CD4-positive, alpha-beta T cell treated with Interleukin-17A for 4 hours (primary cell): ENCODE measurements around the gene ZNF239.
"Not testable (repeated sequence)": the region's sequence is repeated elsewhere in the genome, so short reads cannot be mapped to it uniquely, and the experiment has no call there.

Experiments
- DNase-seq: peaks from one replicate; pipeline ENCODE4 v3.0.0-alpha.2; 2020; ENCODE audit warnings: mixed read lengths

The ZNF239 gene

DNA sequence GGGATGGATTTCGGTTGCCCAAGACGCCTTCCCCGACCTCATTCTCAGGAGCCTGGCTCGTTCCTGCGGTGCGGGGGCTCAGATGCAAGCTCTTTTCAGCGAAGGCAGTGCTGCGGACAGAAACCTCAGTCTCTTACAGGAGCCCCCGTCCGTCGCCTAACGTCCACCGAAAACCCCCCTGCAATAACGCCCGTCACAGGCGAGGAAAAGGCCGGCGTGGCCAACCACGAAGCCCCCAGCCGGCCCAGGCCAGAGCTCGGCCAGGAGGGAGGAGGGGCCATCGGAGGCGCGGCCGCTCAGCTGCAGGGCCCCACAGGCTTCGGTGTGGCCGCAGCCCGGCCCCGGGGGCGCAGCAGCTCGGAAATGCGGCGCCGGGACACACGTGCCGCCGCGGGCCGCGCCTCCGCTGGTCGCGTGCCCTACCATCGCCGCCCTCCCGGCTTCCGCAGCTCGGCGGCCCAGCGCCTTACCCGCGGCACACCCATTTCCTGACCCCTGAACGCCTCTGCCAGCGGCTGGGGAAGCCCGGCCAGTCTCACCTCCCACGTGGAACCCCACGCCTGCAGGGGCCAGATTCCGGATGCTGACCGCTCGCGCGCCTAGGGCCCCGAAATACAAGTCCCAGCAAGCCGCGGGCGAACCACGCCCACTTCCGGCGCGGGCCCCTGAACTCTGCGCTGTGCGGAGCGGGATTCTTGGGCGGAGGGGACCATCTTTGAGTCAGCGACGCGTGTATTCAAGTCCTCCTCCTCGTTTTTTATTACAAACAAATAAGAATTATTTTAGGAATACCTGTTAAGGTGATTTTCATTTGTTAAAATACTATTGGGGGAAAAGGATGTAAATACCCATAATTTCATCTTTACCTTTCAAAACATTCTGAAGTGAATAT, at the start of gene ZNF239:
Gene ZNF239, minus strand, starts transcription at position 616 of the 892 bp plus-strand sequence. CDS start 16,537 bp downstream, outside the sequence.
- peak; percentile 88 for DNase-seq

DNA sequence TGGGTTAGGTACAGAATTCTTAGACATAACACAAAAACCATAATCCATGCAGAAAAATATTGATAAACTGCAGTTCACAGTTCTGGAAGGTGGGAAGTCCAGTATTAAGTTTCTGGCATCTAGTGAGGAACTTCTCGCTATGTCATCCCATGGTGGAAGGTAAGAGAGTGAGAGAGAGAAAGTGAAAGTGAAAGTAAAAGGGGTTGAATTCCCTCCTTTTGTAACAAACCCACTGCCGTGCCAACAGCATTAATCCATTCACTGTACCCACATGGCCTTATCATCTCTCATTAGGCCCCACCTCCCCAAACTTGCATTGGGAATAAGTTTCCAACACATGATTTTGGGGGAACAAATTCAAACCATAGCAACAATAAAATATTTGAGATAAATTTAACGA, 48.9 kb upstream of the ZNF239 start:
- peak; percentile 14 for DNase-seq

DNA sequence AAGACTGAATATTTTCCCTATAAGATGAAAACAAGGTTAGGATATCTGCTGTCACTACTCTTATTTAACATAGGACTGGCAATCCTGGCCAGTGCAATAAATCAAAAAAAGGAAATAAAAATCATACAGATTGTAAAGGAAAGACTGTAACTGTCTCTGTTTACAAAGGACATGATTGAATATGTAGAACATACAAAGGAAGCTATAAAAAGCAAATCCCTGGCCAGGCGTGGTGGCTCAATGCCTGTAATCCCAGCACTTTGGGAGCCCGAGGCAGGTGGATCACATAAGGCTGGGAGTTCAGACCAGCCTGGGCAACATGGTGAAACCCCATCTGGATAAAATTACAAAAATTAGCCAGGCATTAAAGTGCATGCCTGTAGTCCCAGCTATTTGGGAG, 47.6 kb upstream of the ZNF239 start:
- DNase-seq, result no peak

DNA sequence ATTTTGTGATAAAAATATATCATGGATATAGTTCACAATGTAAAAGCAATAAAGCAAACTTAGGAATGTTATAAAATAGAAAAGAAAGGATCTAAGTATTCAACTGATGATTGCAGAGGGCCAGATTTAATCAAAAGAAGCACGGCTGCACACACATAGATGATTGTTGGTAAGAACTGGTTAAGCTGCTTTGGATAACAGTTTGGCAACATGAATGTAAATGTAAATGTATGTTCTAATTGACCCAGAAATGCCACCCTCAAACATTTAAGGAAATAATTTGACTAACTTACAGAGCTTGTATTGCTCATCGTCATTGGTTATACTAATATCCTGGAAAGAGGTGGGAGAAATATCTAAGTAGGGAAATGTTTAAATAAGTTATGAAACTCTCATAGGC, 45.0 kb upstream of the ZNF239 start:
- DNase-seq, result no peak

DNA sequence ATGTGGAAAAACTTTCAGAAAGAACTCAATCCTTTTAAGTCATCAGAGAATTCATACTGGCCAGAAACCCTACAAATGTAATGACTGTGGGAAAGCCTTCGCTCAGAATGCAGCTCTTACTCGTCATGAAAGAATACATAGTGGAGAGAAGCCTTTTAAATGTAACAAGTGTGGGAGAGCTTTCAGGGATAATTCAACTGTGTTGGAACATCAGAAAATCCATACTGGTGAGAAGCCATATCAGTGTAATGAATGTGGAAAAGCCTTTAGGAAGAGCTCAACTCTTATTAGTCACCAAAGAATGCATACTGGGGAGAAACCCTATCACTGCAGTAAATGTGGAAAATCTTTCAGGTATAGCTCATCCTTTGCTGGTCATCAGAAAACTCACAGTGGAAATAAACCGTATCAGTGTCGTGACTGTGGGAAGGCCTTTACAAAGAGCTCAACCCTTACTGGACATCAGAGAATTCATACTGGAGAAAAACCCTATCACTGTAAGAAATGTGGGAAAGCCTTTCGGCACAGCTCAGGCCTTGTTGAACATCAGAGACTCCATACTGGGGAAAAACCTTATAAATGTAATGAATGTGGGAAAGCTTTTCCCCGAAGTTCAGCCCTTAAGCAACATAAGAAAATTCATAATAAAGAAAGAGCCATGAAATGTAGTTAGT, 42.4 kb upstream of the ZNF239 start:
- no peak for DNase-seq

DNA sequence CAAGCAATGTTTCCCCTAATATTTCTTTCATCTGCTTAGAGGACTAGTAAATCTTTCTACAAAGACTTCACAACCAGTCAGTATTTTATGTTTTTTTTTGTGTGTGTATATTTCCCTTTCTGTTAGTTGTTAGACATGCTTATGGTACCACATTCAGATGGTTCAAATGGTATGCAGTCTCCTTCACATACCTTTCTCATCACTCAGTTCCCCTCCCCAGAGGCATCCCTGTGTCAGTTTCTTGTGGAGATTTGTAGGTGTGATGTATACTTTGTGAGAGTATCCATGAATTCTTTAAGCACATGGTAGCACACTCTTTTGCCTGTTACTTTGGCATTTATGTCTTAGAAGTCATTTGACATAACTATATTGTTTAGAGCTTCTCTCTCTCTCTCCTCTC, 36.2 kb upstream of the ZNF239 start:
- no peak for DNase-seq

DNA sequence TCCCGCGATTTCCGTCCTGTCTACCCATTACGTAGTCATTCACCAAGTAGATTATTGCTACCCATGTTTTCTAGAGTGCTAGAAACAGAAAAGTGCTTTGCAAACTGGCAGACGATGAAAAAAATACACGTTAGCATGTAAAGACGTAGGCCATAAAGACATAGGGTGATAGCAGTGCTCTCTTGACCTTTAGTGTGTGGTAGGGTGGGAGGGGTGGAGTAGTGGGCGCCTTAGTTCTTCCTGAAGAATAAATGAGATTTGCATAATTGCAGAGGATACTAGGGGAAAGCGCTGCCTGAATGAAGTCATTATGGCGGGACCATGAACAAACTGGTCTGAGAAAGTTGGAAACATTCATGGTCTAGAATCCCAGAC, 32.8 kb upstream of the ZNF239 start:
- no peak for DNase-seq

DNA sequence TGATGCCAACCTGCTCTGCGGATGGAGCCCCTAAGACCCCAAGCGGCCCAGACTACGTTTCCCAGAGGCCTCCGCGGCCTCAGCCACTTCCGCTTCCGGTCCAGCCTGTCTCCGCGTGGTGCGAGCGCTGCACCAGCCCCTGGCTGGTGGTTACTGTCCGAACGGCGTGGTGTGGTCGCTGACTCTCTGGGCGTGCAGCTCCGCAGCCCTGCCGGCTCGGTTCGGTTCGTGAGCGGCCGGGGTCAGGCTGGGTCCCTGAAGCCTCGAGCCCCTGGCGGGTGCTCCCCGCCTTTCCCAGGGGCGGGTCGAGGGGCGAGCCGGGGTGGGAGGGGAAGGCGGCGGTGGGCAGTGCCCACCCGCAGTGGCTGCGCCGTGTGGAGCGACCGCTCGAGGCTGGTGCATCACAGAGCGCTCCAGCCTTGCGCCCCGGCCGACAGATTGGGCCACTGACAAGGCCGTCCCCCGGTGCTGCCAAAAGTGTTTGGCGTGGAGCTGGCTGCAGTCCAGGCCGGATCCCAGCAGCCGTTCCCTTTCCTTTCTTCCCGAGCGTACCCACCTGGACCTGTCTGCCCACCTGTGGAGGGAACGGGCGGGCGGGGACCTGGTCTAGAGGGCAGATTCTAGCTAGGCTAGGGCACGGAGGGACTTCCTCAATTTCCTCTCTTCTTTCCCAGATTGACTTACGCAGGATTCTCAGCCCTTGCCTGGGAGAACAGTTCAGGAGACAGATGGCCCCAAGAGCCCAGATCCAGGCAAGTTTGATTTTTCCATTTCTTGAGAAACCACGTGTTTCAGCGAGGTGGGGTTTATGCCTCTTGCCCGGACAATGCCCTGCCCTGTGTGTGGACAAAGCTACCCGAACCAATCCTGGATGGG, 32.1 kb upstream of the ZNF239 start, which contains the start of gene ZNF485:
Gene ZNF485, plus strand, starts transcription at position 116 of the 876 bp plus-strand sequence. Its CDS starts 613 bp downstream, at position 729.
- peak; percentile 78 for DNase-seq

DNA sequence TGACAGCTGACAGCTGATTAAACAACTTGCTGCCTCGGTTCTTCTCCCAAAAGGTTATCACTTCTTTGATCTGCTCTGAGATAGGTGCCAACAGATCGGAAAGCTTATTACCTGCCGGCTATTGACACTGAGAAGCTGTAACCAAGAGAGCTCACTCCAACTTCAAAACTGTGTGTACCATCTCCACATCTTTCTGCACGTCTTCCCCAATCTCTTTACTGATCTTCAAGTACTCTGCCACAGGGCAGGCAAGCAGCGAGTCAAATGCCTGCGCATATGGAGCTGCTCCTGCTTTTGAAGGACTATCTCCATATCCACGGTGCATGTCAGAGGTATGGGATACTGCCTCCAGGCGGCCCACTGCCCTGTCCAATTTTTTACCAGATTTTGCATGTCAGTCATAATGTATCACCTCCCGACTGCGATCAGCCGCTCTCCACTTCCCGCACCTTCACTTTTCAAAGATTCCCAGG, 31.5 kb upstream of the ZNF239 start:
- DNase-seq, result peak; percentile 5

DNA sequence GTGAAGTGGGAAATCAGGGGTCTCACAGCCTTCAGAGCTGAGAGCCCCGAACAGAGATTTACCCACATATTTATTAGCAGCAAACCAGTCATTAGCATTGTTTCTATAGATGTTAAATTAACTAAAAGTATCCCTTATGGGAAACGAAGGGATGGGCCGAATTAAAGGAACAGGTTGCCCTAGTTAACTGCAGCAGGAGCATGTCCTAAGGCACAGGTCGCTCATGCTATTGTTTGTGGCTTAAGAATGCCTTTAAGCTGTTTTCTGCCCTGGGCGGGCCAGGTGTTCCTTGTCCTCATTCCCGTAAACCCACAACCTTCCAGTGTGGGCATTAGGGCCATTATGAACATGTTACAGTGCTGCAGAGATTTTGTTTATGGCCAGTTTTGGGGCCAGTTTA, 27.2 kb upstream of the ZNF239 start:
- not testable (repeated sequence) for DNase-seq

DNA sequence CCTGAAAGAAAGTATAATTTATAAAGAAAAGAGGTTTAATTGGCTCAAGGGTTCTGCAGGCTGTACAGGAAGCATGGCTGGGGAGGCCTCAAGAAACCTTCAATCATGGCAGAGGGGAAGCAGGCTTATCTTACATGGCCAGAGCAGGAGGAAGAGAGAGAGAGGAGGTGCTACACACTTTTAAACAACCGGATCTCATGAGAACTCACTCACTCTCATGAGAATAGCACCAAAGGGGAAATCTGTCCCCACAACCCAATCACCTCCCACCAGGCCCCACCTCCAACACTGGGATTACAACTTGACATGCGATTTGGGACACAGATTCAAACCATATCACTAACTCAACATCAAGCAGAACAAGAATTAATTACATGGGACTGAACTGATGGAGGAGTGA, 24.9 kb upstream of the ZNF239 start:
- DNase-seq, result no peak

DNA sequence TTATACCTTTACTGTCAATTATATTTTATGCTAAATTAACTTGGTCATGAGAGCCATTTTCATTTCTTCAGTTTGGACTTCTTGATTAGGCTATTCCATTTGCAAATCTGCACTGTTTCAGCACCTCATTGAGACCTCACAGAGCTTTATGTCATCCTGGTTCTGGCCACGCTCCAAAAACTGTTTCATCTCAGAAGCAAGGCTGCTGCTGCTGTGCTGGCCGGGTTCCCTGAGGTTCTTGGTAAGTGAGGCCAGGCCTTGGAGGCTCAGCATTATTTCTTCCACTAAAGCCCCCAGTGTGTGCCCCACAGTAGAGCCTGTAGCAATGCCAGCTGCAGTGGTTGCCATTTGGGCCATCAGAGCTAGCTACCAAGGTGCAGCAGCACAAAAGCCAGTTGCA, 24.0 kb upstream of the ZNF239 start:
- DNase-seq, result no peak

DNA sequence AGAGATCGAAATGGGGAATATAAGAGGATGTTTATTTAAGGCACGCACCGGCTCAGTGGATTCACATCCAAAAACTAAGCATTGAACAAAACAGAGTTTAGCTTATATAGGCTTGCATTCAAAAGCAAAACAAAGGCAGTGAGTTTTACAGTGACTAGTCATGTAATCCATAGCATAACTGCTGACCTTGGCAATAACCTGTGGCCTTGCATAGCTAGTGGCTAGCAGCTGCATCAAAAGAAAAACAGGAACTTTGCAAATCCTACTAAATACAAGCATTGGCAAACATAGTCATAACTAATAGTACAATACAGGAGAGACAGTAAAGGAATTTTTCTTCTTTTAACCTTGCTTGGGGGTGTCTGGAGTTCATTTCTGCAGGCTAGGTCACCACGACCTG, 22.1 kb upstream of the ZNF239 start:
- no peak for DNase-seq

DNA sequence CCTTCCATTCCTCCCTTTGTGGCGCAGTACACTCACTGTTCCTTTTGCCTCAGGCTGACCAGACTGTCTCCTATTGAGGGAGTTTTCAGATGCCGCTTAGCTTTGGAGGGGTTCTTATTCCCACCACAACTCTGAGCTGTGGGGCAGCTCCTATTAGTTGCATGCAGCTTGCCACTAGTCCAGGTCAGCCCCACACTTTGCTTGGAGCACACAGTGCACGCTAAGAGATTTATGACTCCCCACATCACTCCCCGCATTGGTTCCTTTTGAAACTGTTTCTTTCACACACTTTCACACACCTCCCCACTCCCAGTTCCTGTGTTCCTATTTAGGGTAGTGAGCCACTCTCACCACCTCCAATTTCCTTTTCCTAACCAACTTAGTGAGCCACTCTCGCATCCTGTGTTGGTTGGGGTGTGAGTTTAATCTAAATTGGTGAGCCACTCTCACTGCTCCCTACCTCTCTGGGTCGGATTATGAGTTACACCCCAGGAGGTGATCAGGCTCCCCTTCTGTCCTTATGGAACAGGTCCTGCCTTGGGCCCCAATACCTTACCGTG, 21.4 kb upstream of the ZNF239 start:
- peak; percentile 21 for DNase-seq

DNA sequence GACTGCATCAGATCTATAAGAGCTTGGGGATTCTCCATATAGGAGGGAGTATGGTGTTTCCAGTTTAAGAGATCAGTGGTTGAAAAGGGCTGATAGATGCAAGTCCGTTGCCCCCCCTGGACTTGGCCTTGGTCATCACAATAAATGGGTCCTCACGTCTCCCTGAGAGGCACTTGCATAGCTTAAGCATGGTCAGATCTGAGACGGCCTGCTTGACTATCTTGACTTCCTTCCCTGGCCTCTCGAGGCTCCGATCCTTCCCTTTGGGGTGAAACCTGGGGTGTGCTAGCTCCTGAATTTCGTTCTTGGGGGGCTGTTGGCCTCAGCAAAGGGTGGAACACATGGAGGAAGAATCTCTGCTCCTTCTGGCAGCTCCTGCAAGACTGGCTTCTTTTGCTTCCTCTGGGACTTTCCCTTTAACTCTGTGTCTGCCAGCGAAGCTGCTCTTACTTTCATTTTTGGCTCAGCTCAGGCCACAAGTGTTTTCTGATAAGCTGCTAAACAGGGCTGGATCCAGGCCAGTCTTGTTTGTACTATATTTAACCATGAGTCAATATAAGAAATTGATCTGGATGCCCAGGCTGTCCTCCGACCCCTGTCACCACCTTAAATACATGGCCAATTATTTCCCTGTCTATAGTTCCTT, 20.7 kb upstream of the ZNF239 start:
- DNase-seq, result peak; percentile 23

DNA sequence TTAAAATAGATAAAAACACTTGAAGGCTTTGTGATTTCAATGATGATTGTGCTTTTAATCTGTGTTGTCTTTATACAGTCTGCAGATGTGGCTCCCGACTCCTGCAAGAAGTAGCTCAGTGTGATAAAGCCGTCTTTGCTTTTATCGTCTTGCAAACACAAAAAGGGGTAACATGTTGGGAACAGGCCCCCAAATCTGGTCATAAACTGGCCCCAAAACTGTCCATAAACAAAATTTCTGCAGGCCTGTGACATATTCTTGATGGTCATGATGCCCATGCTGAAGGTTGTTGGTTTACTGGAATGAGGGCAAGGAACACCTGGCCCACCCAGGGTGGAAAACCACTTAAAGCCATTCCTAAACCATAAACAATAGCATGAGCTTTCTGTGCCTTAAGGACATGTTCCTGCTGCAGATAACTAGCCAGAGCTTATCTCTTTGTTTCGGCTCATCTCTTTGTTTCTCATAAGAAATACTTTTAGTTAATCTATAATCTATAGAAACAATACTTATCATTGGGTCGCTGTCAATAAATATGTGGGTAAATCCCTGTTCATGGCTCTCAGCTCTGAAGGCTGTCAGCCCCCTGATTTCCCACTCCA, 17.0 kb upstream of the ZNF239 start:
- no peak for DNase-seq

DNA sequence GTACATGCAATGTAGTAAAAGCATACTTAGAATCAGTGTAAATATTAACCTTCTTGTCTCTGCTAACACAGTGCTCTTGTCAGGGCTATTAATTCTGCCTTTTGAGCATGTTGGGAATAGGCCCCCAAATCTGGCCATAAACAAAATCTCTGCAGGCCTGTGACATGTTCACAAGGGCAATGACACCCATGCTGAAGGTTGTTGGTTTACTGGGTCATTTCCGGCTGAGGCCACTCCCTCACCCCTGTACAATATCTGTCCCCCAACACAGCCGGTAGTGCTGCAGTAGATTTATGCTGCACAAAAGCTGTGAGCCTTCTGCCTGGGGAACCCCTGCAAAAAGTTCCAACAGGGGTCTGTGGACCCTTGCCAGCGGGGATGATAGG, 12.3 kb upstream of the ZNF239 start:
- DNase-seq, result not testable (repeated sequence)

DNA sequence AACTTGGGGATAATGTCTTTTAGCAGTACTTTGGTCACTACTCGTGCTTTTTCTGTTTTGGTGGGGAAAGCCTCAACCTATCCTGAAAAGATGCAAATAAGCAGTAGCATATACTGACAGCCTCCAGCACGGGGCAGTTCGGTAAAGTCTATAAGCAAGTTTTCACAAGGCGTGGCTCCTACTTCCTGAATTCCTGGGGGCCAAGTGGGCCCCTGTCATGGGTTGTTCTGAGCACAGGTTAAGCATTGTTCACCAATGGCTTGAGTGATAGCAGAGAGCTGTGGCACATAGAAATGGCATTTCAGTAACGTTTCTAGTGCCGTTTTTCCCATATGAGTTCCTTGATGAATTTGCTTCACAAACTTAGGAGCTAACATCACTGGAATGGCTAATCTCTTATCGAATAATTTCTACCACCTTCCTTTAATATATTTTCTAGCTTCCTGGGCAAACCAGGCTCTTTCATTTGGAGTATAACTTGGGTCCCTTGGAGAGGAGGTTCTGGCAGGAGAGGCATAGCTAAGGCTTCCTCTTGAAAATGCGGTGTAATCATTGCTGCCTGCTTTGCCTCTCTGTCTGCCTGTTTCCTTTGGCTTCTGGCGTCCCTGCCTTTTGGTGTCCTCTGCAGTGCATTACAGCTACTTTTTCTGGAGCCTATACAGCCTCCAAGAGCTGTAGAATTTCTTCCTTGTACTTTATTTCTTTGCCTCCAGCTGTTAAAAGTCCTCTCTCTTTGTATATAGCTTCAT, 11.7 kb upstream of the ZNF239 start:
- DNase-seq, result no peak

DNA sequence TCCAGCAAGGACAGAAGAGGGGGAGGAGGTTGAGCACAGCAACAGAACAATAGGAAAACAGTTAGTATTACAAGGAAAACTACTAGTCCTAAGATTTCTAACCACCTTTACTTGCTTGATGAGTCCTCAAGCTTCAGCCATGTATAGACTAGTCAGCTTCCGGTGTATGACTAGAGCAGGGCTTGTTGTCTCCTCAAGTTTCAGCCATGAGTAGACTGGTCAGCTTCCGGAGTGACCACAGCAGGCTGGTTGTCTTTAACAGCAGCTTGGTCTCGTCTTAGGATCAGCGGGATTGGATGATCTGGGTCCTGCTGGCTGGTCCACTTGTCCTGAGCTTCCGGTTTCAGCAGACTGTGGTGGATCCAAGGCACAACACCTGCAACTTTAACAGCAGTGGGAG, 10.6 kb upstream of the ZNF239 start:
- DNase-seq, result no peak

DNA sequence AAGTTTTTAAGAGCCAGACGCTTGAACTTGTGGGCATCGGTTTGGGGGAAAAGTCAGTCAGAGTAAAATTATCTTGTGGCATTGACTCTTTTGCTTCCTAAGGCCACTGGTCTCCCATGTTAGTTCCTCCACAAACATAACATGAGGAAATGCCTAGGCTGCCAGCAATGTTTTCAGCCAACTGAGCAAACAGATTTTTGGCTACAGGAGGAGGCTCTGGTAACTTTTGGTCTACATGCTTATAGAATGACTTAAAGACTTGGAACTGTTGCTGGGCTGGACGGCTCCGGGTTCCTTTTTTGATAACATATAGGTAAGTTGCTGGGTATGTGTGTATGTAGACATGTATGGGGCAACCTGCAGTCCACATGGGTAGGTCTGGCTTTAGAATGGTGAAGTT, 9.6 kb upstream of the ZNF239 start:
- DNase-seq, result no peak

DNA sequence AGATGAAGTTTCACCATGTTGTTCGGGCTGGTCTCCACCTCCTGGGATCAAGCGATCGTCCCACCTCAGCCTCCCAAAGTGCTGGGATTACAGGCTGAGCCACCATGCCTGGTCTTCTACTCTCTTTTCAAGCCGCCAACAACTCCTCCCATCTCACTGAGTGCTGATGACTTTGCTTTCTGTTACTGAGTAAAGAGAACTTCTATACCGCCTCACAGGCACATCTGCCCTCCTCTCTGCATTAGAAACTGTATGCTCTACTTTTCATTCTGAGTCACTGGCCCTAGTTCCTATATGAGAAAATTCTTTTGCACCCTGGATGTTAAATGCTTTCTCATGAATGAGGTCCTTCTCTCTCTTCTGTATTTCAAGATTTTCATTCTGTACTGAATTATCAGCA, 2.2 kb upstream of the ZNF239 start:
- DNase-seq, result no peak
